Liver (tissue), 9 donors: ENCODE results near the gene CUL3. TPM values are rescaled to one million over a fixed set of nuclear protein-coding genes. Genes with fewer than 3 reads are reported as not detected.

Source experiments
- DNase-seq: peaks from one replicate; pipeline ENCODE4 v3.0.0-alpha.2; 2017; ENCODE audit warnings: low spot score
- H3K27ac ChIP-seq, 2 donors: one replicate each; pipeline ENCODE4 v1.7.0; 2013; ENCODE audit warnings: inconsistent platforms in 2 of 2, low read length in 2 of 2, control low read depth in 1 of 2, low read depth in 1 of 2, mild to moderate bottlenecking in 1 of 2
- H3K27me3 ChIP-seq, 4 donors: one replicate each; pipeline versions ENCODE4 v1.6.1 to v1.7.0; 2013; ENCODE audit warnings: low read length in 3 of 4, inconsistent platforms in 1 of 4, mild to moderate bottlenecking in 1 of 4, moderate library complexity in 1 of 4; ENCODE audit not compliant: control insufficient read depth in 4 of 4, insufficient read depth in 4 of 4
- H3K36me3 ChIP-seq, 4 donors: one replicate each; pipeline versions ENCODE4 v1.6.1 to v1.7.0; 2013; ENCODE audit warnings: low read length in 3 of 4, mild to moderate bottlenecking in 3 of 4, low read depth in 1 of 4, moderate library complexity in 1 of 4; ENCODE audit not compliant: control insufficient read depth in 4 of 4, insufficient read depth in 3 of 4
- H3K4me1 ChIP-seq, 4 donors: one replicate each; pipeline versions ENCODE4 v1.6.1 to v1.7.0; 2013; ENCODE audit warnings: low read length in 3 of 4, mild to moderate bottlenecking in 3 of 4, moderate library complexity in 1 of 4; ENCODE audit not compliant: control insufficient read depth in 4 of 4, insufficient read depth in 4 of 4
- H3K4me3 ChIP-seq, 3 donors: one replicate each; pipeline versions ENCODE4 v1.6.1 to v1.7.0; 2013; ENCODE audit warnings: low read length in 3 of 3, control low read depth in 1 of 3, low read depth in 1 of 3, mild to moderate bottlenecking in 1 of 3
- H3K9ac ChIP-seq, 2 donors: one replicate each; pipeline ENCODE4 v1.7.0; 2013; ENCODE audit warnings: low read length in 2 of 2, mild to moderate bottlenecking in 2 of 2, moderate library complexity in 2 of 2, control low read depth in 1 of 2, low read depth in 1 of 2
- H3K9me3 ChIP-seq, 4 donors: one replicate each; pipeline versions ENCODE4 v1.6.1 to v1.7.0; 2013; ENCODE audit warnings: low read length in 3 of 4; ENCODE audit not compliant: control insufficient read depth in 4 of 4
- EGR1 ChIP-seq, 2 donors: IDR thresholded peaks; 2 replicates each; pipeline ENCODE4 v1.6.1; 2016 to 2018; ENCODE audit warnings: antibody characterized with exemption in 2 of 2, low read depth in 2 of 2
- FOXA1 ChIP-seq: IDR thresholded peaks from 2 replicates; pipeline ENCODE4 v1.6.1; 2016; ENCODE audit warnings: antibody characterized with exemption
- FOXA2 ChIP-seq: IDR thresholded peaks from 2 replicates; pipeline ENCODE4 v1.6.1; 2016; ENCODE audit warnings: antibody characterized with exemption
- GABPA ChIP-seq, 2 donors: IDR thresholded peaks in 1 of 2; conservative IDR thresholded peaks in 1 of 2; 2 replicates each; pipeline ENCODE4 v1.6.1; 2016; ENCODE audit warnings: antibody characterized with exemption in 2 of 2, mild to moderate bottlenecking in 1 of 2, moderate library complexity in 1 of 2
- HNF4A ChIP-seq, 2 donors: conservative IDR thresholded peaks; 2 replicates each; pipeline ENCODE4 v1.6.1; 2016; ENCODE audit warnings: antibody characterized with exemption in 2 of 2, mild to moderate bottlenecking in 2 of 2
- HNF4G ChIP-seq: IDR thresholded peaks from 2 replicates; pipeline ENCODE4 v1.6.1; 2016; ENCODE audit warnings: antibody characterized with exemption
- NR2F2 ChIP-seq: IDR thresholded peaks from 2 replicates; pipeline ENCODE4 v1.6.1; 2016; ENCODE audit warnings: antibody characterized with exemption
- RAD21 ChIP-seq, 2 donors: IDR thresholded peaks; 2 replicates each; pipeline ENCODE4 v1.6.1; 2016; ENCODE audit warnings: antibody characterized with exemption in 2 of 2, mild to moderate bottlenecking in 2 of 2
- RXRA ChIP-seq, 2 donors: IDR thresholded peaks; 2 replicates each; pipeline ENCODE4 v1.6.1; 2017 to 2018; ENCODE audit warnings: antibody characterized with exemption in 2 of 2, mild to moderate bottlenecking in 1 of 2
- TAF1 ChIP-seq: conservative IDR thresholded peaks from 2 replicates; pipeline ENCODE4 v1.6.1; 2016; ENCODE audit warnings: antibody characterized with exemption, mild to moderate bottlenecking
- YY1 ChIP-seq: IDR thresholded peaks from 2 replicates; pipeline ENCODE4 v1.6.1; 2016; ENCODE audit warnings: antibody characterized with exemption, mild to moderate bottlenecking
- WGBS: extraction: QIAGEN DNeasy Blood & Tissue Kit; methylation state at CpG from one replicate; pipeline ENCODE4 v1.1.7; 2013; 5-methylcytosine and 5-hydroxymethylcytosine counted together
- polyA plus RNA-seq, 2 donors: library from polyadenylated mRNA; stranded (reverse) in 1 of 2; unstranded in 1 of 2; fragments of 200-250 nt in 1 of 2; fragments of >200 nt in 1 of 2; fragmentation: Nextera tagmentation in 1 of 2; extraction: Ambion mirVana in 1 of 2; gene quantifications; one replicate each; pipeline versions ENCODE4 v1.2.1 to v1.2.3, GENCODE V29; 2013 to 2015
- total RNA-seq, 2 donors: library from RNA; depleted of rRNA; stranded (reverse); fragments of >200 nt; gene quantifications; one replicate each; pipeline ENCODE4 v1.2.3, GENCODE V29; 2014
- TF ChIP-seq, protein P1 (sequence below): IDR thresholded peaks from 2 replicates; pipeline ENCODE4 v1.6.1; 2016; ENCODE audit warnings: antibody characterized with exemption
- TF ChIP-seq, protein P2 (sequence below): fragments of 150-350 bp; IDR thresholded peaks from 2 replicates; pipeline ENCODE4 v1.5.1; 2017; ENCODE audit warnings: improper control_type of control experiment, low read depth, low read length; ENCODE audit not compliant: missing input control
- TF ChIP-seq, protein P3 (sequence below): IDR thresholded peaks from 2 replicates; pipeline ENCODE4 v1.6.1; 2016; ENCODE audit warnings: antibody characterized with exemption, mild to moderate bottlenecking
- TF ChIP-seq, protein P4 (sequence below): IDR thresholded peaks from 2 replicates; pipeline ENCODE4 v1.6.1; 2016; ENCODE audit warnings: antibody characterized with exemption
- donor health status: healthy.
- donor health status: healthy.
- donor health status: healthy.
- donor health status: healthy.
- donor health status: healthy.

CUL3 gene
- total and polyA plus RNA-seq, 4 donors: 24.7 to 48.9 (median 33.1) TPM

DNA sequence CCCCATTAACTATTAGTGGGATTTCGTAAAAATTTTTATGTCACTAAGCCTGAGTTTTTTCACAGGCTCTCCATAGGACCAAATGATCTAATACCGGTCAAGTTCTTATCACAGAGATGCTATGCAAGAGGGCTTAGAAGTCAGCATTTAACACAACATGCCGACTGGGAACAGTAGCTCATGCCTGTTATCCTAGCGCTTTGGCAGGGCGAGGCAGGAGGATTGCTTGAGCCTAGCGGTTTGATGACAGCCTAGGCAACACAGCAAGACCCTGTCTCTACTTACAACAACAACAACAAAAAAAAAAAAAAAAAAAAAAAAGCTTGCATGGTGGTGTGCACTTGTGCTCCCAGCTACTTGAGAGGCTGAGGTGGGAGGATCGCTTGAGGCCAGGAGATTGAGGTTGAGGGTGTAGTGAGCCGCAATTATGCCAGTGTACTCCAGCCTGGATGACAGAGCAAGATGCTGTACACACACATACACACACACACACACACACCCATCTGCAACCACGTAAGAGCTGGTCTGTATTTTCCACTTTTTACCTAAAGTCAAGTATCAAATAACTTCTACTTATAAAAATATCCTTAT is 115.7 kb downstream of the CUL3 start:
- H3K36me3 ChIP-seq: peaks cover 0 to 12% (median 9%) of the 10 kb centered on the region in 4 donors
- H3K4me3 ChIP-seq: no peak overlapping the region
- TF ChIP-seq, protein P1, sequence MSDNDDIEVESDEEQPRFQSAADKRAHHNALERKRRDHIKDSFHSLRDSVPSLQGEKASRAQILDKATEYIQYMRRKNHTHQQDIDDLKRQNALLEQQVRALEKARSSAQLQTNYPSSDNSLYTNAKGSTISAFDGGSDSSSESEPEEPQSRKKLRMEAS: no peak
- WGBS: 89% methylated on average over 9 of the region's 9 CpGs
- no peak overlapping the region for H3K9ac ChIP-seq
- no peaks in the 10 kb centered on the region for H3K4me1 ChIP-seq
- H3K27ac ChIP-seq: no peak overlapping the region
- DNase-seq: no peak
- no peaks in the 10 kb centered on the region for H3K9me3 ChIP-seq
- no peaks in the 10 kb centered on the region for H3K27me3 ChIP-seq

DNA sequence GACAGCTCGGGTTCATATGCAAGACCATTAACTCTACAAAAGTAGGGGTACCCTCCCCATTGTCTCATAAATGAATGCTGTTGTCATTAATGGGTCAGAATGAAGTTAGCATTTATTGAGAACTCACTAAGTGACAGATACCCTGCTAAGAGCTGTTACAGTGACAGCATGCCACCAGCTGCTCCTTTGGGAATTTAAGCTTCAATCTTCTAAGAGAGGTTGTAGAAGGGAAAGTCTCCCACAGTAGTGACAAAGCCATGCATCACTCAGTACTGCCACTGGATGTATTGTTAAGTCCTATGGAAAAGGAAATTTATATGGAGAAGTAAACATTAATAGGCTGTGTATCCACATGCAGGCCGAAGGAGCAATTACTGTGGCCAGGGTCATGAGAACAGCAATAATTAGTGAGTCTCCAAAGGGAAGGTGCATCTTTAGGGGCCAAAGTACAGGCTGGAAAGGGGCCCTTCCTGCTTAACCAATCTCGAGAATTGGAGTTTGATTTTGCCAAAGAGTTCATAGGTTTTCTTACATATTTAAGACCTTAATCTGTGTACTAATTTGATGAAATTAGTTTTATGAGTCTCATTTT is 118.8 kb downstream of the CUL3 start:
- Histone ChIP-seq H3K9me3 (no peaks in the 10 kb centered on the region), H3K36me3 (no peaks in the 10 kb centered on the region), H3K4me1 (no peaks in the 10 kb centered on the region), H3K9ac (no peak overlapping the region), H3K27ac (no peak overlapping the region), H3K4me3 (no peak overlapping the region), H3K27me3 (no peaks in the 10 kb centered on the region)
- TF ChIP-seq RXRA (IDR thresholded peaks at IDR 0.05) (no peak), YY1 (no peak), HNF4A (conservative IDR thresholded peaks at IDR 0.05) (no peak), FOXA1 (no peak), TAF1 (no peak), NR2F2 (no peak), EGR1 (IDR thresholded peaks at IDR 0.05; ENCODE audit: low read depth in 2 of 2) (no peak), GABPA (IDR thresholded peaks at IDR 0.05 in 1 of 2, conservative IDR thresholded peaks at IDR 0.05 in 1 of 2) (no peak), HNF4G (no peak), RAD21 (IDR thresholded peaks at IDR 0.05) (no peak), FOXA2 (no peak)
- TF ChIP-seq, protein P2, sequence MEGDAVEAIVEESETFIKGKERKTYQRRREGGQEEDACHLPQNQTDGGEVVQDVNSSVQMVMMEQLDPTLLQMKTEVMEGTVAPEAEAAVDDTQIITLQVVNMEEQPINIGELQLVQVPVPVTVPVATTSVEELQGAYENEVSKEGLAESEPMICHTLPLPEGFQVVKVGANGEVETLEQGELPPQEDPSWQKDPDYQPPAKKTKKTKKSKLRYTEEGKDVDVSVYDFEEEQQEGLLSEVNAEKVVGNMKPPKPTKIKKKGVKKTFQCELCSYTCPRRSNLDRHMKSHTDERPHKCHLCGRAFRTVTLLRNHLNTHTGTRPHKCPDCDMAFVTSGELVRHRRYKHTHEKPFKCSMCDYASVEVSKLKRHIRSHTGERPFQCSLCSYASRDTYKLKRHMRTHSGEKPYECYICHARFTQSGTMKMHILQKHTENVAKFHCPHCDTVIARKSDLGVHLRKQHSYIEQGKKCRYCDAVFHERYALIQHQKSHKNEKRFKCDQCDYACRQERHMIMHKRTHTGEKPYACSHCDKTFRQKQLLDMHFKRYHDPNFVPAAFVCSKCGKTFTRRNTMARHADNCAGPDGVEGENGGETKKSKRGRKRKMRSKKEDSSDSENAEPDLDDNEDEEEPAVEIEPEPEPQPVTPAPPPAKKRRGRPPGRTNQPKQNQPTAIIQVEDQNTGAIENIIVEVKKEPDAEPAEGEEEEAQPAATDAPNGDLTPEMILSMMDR: no peak
- TF ChIP-seq, protein P3, sequence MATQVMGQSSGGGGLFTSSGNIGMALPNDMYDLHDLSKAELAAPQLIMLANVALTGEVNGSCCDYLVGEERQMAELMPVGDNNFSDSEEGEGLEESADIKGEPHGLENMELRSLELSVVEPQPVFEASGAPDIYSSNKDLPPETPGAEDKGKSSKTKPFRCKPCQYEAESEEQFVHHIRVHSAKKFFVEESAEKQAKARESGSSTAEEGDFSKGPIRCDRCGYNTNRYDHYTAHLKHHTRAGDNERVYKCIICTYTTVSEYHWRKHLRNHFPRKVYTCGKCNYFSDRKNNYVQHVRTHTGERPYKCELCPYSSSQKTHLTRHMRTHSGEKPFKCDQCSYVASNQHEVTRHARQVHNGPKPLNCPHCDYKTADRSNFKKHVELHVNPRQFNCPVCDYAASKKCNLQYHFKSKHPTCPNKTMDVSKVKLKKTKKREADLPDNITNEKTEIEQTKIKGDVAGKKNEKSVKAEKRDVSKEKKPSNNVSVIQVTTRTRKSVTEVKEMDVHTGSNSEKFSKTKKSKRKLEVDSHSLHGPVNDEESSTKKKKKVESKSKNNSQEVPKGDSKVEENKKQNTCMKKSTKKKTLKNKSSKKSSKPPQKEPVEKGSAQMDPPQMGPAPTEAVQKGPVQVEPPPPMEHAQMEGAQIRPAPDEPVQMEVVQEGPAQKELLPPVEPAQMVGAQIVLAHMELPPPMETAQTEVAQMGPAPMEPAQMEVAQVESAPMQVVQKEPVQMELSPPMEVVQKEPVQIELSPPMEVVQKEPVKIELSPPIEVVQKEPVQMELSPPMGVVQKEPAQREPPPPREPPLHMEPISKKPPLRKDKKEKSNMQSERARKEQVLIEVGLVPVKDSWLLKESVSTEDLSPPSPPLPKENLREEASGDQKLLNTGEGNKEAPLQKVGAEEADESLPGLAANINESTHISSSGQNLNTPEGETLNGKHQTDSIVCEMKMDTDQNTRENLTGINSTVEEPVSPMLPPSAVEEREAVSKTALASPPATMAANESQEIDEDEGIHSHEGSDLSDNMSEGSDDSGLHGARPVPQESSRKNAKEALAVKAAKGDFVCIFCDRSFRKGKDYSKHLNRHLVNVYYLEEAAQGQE: no peak
- TF ChIP-seq, protein P4, sequence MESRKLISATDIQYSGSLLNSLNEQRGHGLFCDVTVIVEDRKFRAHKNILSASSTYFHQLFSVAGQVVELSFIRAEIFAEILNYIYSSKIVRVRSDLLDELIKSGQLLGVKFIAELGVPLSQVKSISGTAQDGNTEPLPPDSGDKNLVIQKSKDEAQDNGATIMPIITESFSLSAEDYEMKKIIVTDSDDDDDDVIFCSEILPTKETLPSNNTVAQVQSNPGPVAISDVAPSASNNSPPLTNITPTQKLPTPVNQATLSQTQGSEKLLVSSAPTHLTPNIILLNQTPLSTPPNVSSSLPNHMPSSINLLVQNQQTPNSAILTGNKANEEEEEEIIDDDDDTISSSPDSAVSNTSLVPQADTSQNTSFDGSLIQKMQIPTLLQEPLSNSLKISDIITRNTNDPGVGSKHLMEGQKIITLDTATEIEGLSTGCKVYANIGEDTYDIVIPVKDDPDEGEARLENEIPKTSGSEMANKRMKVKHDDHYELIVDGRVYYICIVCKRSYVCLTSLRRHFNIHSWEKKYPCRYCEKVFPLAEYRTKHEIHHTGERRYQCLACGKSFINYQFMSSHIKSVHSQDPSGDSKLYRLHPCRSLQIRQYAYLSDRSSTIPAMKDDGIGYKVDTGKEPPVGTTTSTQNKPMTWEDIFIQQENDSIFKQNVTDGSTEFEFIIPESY: no peak
- 72% methylated on average over 3 of the region's 3 CpGs for WGBS
- no peak for DNase-seq
